T-helper 2 cell treated with Interferon-gamma antibody and Interleukin-4, amounts not matched to agents 100 ng/mL and 5 ng/mL, for 36 hours (primary cell): ENCODE results near the gene TGFBI. TPM values are rescaled to one million over a fixed set of nuclear protein-coding genes. Genes with fewer than 3 reads are reported as not detected.

Experiments
- intact Hi-C: fragments of 100-400 bp; cut with micrococcal nuclease; formaldehyde crosslinking; loops from one replicate; pipeline ENCODE4 v1.15.1; 2023
- total RNA-seq: library from RNA; stranded (reverse); gene quantifications from 2 replicates; pipeline ENCODE4 v1.2.3, GENCODE V29; 2022

The TGFBI gene
- total RNA-seq, 1 donor from 2014 or later: 0.45 TPM

- intact Hi-C loops: no loop called here
These were observed 27.3 kb upstream of the TGFBI start for GRCh38 chr5:136001466-136001981.

- intact Hi-C loops: no loop called here
These were observed 24.4 kb upstream of the TGFBI start for GRCh38 chr5:136004436-136004835.

DNA sequence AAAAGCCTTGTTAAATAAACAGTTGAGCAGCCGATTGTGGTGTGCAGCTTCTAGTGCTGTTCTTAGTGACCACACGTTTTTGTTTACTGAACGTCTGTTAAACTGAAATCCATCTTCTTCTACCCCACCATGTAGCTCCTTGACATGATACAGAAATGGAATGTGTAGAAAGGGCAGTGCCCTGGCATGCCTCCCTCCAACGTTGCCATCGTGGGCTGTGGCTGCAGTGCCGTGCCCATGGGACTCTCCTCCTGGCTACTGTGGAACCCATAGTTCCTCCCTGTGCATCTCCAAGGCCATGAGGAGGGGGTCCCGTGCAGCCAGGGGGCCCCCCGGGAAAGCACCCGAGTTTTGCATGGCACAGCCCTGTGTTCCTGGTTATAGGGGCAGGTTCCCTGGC, 23.3 kb upstream of the TGFBI start:
- intact Hi-C loops: no loop called here

DNA sequence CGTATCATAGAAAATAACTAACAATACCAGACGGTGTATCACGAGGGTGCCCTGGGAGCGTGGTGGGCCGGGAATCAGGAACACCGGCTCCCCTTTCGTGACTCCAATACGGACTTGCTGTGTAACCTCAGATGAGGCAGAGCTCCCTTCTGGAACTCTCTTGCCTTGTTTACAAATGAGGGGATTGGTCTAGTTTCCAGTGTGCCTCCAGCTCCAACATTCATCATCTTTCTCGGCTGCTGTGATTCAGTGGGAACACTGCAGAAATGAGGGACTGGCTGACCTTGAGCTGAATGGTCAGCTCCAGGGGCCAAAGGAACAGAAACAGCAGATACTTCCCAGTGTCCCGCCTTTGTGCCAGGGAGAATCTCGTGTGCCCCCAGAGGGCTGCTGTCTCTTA, 22.6 kb upstream of the TGFBI start:
- intact Hi-C loops: no loop called here

DNA sequence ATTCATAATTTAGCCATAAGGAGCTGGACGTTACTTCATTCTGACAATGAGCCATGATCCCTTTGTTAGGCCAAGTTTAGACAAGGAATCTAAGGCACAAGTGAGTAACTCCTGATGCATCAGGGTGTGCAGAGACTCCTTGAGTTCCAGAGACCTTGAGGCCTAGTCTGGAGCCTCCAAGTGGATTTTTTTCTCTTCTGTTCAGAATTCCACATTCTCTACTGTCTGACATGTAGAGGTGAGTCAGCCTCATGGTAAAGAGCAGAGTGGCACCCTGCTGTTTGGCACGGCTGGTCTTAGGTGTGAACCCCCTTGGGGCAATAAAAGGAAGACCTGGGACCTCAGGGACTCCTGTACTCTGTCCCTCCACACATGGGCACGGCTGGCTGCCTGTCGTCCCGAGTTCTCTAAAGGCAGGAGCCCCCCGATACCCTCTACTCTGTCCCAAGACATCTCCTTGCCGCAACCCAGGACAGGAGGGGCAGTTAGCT, 22.0 kb upstream of the TGFBI start:
- intact Hi-C loops: no loop called here

DNA sequence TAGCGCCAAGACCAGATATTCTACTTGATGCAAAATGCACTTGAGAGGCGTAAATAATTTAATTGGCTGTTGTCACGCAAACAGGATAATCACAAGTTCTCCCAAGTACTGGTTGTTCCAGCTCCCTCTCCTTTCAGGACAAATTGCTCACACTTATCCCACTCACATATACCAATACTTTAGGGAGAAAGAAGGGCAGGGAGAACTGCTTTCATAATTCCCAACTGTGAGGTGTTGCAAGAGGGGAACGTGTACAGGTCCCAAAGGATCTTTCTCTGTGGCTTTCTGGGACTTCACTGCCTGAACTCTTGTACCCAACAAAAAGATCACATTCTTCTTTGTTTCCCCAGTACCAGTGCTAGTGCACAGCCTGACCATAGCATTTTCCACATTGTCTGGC, 21.5 kb upstream of the TGFBI start:
- intact Hi-C loops: no loop called here

- intact Hi-C loops: no loop called here
These were observed 17.3 kb upstream of the TGFBI start for GRCh38 chr5:136011414-136012001.

DNA sequence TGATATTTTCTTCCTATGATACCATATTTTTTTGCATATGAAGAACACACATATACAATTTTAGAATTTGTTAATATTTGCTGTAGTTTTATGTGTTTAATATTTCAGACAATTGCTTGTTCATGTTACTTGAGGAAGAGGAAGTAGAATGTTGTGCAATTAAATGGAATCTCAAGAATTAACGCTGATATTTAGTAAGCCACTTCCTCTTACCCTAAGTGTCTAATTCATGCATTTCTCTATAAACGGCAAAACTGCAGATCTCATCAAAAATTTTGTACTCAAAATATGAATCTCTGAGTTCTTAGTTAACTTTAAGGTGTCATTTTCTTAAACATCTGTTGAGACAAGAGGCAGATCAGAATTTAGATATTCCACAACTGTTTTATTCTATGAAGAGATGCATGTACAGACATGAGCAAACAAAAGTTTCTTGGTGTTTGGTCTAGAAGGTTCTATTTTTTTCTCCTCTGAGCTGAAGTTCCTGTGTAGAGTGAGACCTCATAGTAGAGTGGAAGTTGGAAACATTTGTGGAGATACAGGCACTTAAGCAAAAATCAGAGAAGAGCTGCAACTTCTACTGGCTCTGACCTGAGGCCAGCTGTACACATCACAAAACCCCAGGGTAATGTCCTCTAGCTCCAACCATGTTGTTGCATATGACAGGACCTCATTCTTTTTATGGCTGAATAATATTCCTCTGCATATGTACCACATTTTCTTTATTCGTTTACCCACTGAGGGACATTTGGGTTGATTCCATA, 16.6 kb upstream of the TGFBI start:
- intact Hi-C loops: no loop called here

- intact Hi-C loops: no loop called here
These were observed 15.2 kb upstream of the TGFBI start for GRCh38 chr5:136013559-136013958.

GRCh38 chr5:136014049-136015002, 14.5 kb upstream of the TGFBI start:
- intact Hi-C loops: no loop called here

GRCh38 chr5:136015003-136015375, 13.8 kb upstream of the TGFBI start:
- intact Hi-C loops: no loop called here

DNA sequence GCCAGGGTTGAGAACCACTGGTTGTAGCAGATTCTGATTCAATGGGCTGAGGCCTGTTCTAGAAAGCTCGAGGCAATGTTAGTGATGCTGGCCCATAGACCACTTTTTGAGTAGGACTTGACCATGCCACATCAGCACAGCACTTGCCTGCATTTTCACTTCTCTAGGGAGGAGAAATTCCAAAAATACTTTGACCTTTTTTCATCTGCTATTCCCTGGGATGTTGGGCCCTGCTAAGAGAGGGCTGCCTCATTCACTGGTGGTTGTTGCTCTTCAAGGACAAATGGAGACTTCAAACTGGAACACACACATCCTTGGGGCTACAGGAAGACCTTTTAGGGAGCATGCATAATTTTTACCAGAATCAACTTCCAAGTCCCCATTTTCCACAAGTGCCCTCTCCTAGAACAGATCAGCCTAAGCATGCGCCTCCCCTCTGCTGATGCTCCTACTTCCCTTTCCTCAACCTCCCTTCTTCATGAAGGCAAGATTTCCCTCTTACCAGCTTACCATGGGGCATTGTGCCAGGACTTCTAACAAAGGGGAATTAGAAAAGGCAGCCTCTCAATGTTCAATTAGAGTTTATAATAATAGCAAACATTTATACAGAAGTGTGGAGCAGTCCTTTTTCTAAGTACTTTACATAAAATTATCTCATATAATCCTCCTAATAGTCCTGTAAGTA, 12.7 kb upstream of the TGFBI start:
- intact Hi-C loops: no loop called here

DNA sequence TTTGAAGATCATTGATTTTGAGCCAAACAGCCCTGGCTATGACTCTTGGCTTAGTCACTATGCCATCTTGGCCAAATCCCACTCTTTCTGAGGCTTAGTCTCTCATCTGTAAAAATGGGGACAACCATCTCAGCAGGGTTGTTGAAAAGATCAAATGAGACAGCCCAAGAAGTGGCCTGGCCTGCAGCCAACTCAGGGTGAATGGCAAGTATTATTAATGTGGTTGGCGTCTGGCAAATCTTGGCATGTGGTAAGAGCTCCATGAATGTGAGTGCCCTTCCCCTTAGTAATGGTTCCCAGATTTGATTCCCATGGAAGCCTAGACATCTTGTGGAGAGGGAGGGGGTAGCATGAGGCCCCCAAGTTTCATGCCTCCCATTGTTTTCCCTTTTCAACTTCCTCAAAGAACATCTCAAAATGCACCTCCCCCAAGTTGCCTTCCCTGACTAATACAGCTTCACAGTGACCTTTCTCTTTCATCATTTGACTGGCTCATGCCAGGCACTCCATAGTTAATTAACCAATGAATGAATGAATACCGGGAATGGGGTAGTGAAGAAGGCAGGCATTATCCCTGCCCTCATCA, 11.8 kb upstream of the TGFBI start:
- intact Hi-C loops: no loop called here

DNA sequence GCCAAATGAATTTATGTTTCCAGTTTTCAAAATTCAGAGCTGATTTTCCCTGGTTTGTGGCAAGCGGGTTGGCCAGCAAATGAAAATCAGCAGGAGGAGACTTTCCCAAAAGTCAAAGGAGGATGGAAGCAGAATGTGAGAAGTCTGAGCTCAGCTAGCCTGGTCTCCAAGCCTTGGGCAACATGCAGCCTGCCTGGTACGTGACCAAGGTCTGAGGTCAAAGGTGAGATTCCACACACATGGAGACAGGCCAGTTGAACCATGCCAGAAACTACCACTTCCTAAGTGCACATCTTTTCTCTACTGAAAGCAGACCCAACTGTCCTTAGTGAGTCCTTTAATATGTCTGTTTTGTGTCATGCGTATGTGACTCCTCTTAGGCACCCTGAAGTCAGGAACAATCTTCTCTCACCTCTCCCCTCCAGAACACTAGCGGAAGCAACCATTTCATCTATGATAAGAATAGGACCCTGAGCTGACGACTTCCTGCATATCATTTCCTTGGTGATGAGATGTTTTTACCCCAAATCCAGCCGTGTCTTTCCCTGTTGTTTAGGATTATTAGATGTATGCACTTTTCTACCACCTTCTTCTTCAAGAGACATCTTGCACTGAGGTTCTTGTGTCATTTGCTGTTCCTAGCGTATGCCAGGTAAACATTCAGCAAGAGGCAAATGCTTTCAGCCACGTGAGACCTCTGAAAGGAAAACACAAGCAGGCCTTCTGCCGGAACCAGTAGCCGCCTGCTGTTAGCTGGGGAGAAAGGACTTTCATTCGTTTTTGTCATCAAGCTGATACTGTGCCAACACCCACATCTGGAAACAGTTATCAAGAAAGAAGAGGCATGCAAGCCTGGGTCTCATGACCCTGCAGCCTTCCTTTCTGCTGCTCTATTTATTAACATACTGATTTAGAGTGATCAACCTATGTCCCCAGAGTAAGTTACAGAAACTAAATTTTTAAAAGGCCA, 9.7 kb upstream of the TGFBI start:
- intact Hi-C loops: no loop called here

DNA sequence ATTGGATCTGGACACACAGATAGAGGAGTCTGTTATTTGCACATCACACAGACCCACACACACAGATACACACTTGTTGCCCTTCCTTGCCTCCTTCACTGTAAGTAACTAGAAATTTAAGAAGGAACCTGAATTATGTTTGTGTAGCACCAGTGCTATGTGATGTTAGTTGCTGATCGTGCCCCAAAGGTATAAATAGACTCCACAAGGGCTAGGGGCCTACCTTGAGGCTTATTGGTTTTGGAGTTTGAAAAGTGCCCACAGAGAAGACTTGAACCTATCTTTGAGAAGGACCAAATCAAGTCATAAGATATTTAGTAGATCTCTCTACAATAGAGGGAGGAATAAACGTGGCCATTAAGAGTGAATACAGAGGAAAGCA, 8.8 kb upstream of the TGFBI start:
- intact Hi-C loops: no loop called here

DNA sequence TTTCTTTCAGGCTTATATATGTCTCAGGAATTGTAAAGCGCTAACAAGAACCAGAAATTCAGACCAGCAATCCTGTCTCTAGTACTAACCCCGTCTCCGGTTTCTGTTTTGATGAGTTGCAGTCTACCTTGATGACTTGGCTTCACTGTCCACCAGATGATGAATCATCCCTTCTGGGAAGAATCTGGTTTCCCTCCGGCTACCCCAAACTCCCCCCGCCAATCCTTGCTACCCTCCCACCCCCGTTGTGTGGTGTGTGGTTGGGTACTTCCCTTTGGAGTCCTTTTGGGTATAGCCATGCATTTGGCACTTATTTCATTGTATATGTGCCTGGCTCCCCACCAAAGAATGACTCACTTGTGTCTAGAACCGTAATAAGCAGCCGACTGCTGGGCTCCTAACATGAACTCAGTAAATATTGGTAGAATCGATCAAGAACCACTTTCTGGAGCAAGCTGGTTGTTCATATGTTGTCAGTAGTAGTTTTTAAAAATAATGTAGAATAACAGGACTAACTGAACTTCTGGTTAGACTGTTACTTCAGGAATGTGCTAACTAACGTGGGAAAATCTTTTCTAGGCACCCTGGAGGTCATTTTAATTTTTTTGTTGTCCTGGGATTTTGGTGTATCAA, 8.3 kb upstream of the TGFBI start:
- intact Hi-C loops: no loop called here

DNA sequence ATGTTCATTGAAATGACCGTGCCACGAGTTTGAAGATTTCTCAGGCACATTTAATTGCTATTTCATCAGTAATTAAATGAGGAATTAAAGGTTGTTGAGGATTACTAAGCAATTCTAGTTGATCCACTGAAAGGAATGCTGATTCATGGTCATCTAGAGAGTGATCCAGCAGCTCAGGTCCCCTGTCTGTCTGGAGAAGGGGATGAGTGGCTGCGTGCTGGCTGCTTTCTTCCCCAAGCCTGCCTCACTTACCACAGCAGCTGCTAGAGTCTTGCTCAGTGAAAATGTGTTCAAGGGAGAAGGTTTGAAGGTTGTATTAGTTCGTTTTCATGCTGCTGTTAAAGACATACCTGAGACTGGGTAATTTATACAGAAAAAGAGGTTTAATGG, 7.8 kb upstream of the TGFBI start:
- intact Hi-C loops: no loop called here

DNA sequence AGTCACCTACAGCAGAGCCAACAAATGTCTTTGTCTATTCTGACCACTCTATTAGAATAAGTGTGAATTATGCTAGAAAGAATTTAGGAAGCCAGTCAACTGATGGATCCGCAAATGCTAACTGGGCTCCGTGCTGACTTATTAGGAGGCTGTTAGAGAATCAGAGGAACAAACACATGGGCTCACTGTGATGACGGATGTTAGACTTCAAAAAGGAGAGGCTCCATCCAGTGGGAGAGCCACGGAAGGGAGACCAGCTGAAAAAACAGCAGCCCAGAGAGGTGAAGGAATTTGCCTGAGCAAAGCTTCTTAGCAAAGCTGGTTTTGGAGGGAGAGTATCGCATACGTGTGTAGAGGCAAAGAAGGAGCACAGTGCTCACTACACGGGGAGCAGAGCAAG, 5.8 kb upstream of the TGFBI start:
- intact Hi-C loops: no loop called here

DNA sequence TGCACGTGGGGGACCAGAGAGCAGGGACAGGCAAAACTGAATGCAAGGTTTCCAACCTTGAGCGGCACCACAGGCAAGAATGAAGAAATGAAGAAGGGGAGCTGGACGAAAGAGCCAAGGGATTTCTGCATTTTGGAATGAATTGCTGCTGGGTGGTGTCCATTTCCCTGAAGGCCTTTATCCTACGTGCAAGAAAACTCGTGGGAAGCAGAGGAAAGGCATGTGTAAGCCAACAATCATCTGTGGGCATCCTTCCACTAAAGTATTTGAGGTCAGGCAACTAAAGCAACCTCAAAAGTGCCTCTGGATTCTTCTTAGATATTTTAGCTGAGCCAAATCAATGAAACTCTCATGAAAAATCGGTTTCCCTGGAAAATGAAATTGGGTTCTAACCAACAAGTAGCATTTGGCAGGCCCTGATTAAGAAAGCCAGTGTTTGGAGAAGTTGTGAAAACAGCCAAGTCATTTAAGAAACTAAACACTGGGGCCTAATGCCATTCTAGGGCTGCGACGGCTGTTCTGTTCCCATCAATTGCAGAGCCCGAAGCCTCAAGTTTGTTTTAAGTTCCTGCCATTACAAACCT, 4.7 kb upstream of the TGFBI start:
- intact Hi-C loops: no loop called here
